GM23338 (cell line): ENCODE measurements around the gene RPS26. TPM values are rescaled to one million over a fixed set of nuclear protein-coding genes. Genes with fewer than 3 reads are reported as not detected.
A peak's percentile ranks its signal among the peaks of the same experiment; 100 is the strongest.

Experiments used
- ATAC-seq: fragments of 200-7000 bp; cut with Tn5 transposase; 3 replicates; pipeline ENCODE4 v1.9.1; 2020
- DNase-seq: peaks from one replicate; pipeline ENCODE4 v3.0.0-alpha.2; 2015; ENCODE audit warnings: low spot score
- H2AFZ ChIP-seq: fragments of 200-600 bp; sonication (generic); 2 replicates; pipeline ENCODE4 v1.8.0; 2016; ENCODE audit warnings: antibody characterized with exemption, mild to moderate bottlenecking, moderate library complexity
- H3F3A ChIP-seq: fragments of 200-600 bp; sonication (generic); replicated peaks from 2 replicates; pipeline ENCODE4 v1.8.0; 2017; ENCODE audit warnings: antibody characterized with exemption, mixed run types, low read depth
- H3K27ac ChIP-seq: fragments of 200-600 bp; sonication (generic); 2 replicates; pipeline ENCODE4 v1.6.1; 2016; ENCODE audit warnings: low read depth
- H3K27me3 ChIP-seq: fragments of 200-600 bp; sonication (generic); 2 replicates; pipeline ENCODE4 v1.8.0; 2016; ENCODE audit warnings: mild to moderate bottlenecking, mixed run types, moderate library complexity; ENCODE audit not compliant: insufficient read depth
- H3K36me3 ChIP-seq: fragments of 200-600 bp; sonication (generic); 2 replicates; pipeline ENCODE4 v1.8.0; 2016; ENCODE audit warnings: mild to moderate bottlenecking; ENCODE audit not compliant: insufficient read depth
- H3K4me1 ChIP-seq: fragments of 200-600 bp; sonication (generic); 2 replicates; pipeline ENCODE4 v1.8.0; 2016; ENCODE audit warnings: mild to moderate bottlenecking, moderate library complexity; ENCODE audit not compliant: insufficient read depth
- H3K4me2 ChIP-seq: fragments of 200-600 bp; sonication (generic); 2 replicates; pipeline ENCODE4 v1.7.1; 2017; ENCODE audit warnings: mixed run types
- H3K4me3 ChIP-seq: fragments of 200-600 bp; sonication (generic); 2 replicates; pipeline ENCODE4 v1.6.1; 2016; ENCODE audit warnings: mixed run types
- H3K79me2 ChIP-seq: fragments of 200-600 bp; sonication (generic); replicated peaks from 2 replicates; pipeline ENCODE4 v1.8.0; 2017; ENCODE audit warnings: mild to moderate bottlenecking; ENCODE audit not compliant: insufficient read depth
- H3K9me2 ChIP-seq: fragments of 200-600 bp; sonication (generic); 2 replicates; pipeline ENCODE4 v1.8.0; 2017; ENCODE audit not compliant: insufficient read depth
- H4K20me1 ChIP-seq: fragments of 200-600 bp; sonication (generic); replicated peaks from 2 replicates; pipeline ENCODE4 v1.8.0; 2017; ENCODE audit warnings: mild to moderate bottlenecking; ENCODE audit not compliant: insufficient read depth
- H3K27ac Mint-ChIP-seq: 2 replicates; pipeline ENCODE4 v1.8.0; 2020; ENCODE audit warnings: inconsistent platforms, mild to moderate bottlenecking, moderate library complexity, mixed read lengths
- H3K27me3 Mint-ChIP-seq: 3 replicates; pipeline ENCODE4 v1.8.0; 2022; ENCODE audit warnings: low read depth, mild to moderate bottlenecking, moderate library complexity, mixed read lengths, inconsistent platforms; ENCODE audit not compliant: insufficient read depth, poor library complexity
- H3K36me3 Mint-ChIP-seq: 3 replicates; pipeline ENCODE4 v1.8.0; 2021; ENCODE audit warnings: low read depth, mild to moderate bottlenecking, inconsistent platforms, moderate library complexity, mixed read lengths
- H3K4me1 Mint-ChIP-seq: 3 replicates; pipeline ENCODE4 v1.8.0; 2020; ENCODE audit warnings: mild to moderate bottlenecking, inconsistent platforms, mixed read lengths
- H3K4me3 Mint-ChIP-seq: 3 replicates; pipeline ENCODE4 v1.8.0; 2021; ENCODE audit warnings: moderate library complexity, mild to moderate bottlenecking, inconsistent platforms, mixed read lengths
- H3K9me3 Mint-ChIP-seq: 3 replicates; pipeline ENCODE4 v1.8.0; 2020; ENCODE audit warnings: moderate library complexity, mild to moderate bottlenecking, inconsistent platforms, mixed read lengths
- CREB1 ChIP-seq: fragments of 250-450 bp; sonication (Bioruptor Pico); IDR thresholded peaks from 2 replicates; pipeline ENCODE4 v1.5.0; 2020; ENCODE audit warnings: low read depth, mild to moderate bottlenecking, moderate library complexity
- EZH2 ChIP-seq: fragments of 200-600 bp; sonication (generic); IDR thresholded peaks from one replicate; pipeline ENCODE4 v1.8.0; 2017; ENCODE audit warnings: antibody characterized with exemption, mild to moderate bottlenecking, low read depth; ENCODE audit not compliant: unreplicated experiment
- EZH2phosphoT487 ChIP-seq: fragments of 200-600 bp; sonication (generic); IDR thresholded peaks from one replicate; pipeline ENCODE4 v1.8.1; 2018; ENCODE audit warnings: antibody characterized with exemption; ENCODE audit not compliant: unreplicated experiment
- JUNB ChIP-seq: IDR thresholded peaks from one replicate; pipeline ENCODE4 v1.6.1; 2016; ENCODE audit warnings: antibody characterized with exemption; ENCODE audit not compliant: unreplicated experiment
- NANOG ChIP-seq: IDR thresholded peaks from 2 replicates; pipeline ENCODE4 v1.6.1; 2016; ENCODE audit warnings: antibody characterized with exemption, borderline replicate concordance
- POLR2AphosphoS5 ChIP-seq: IDR thresholded peaks from 2 replicates; pipeline ENCODE4 v1.6.1; 2016; ENCODE audit warnings: antibody characterized with exemption, low read depth
- REST ChIP-seq: IDR thresholded peaks from one replicate; pipeline ENCODE4 v1.6.1; 2018; ENCODE audit warnings: antibody characterized with exemption; ENCODE audit not compliant: unreplicated experiment
- STAT1 ChIP-seq: IDR thresholded peaks from one replicate; pipeline ENCODE4 v1.6.1; 2016; ENCODE audit warnings: antibody characterized with exemption; ENCODE audit not compliant: unreplicated experiment
- ZNF114 ChIP-seq: fragments of 250-450 bp; sonication (Bioruptor Pico); IDR thresholded peaks from 2 replicates; pipeline ENCODE4 v1.5.0; 2020; ENCODE audit warnings: mild to moderate bottlenecking, moderate library complexity
- ZNF331 ChIP-seq: fragments of 250-450 bp; sonication (Bioruptor Pico); IDR thresholded peaks from 2 replicates; pipeline ENCODE4 v1.5.0; 2020; ENCODE audit warnings: low read depth, mild to moderate bottlenecking, moderate library complexity
- polyA plus RNA-seq: library from polyadenylated mRNA; unstranded; fragments of >200 nt; fragmentation: Nextera tagmentation; extraction: Ambion mirVana; gene quantifications from 2 replicates; pipeline ENCODE4 v1.2.1, GENCODE V29; 2016
- total RNA-seq: library from RNA; depleted of rRNA; stranded (reverse); fragments of >200 nt; shearing (Covaris generic); gene quantifications from 2 replicates; pipeline ENCODE4 v1.2.3, GENCODE V29; 2014
- TF ChIP-seq, protein P1 (sequence below): IDR thresholded peaks from 2 replicates; pipeline ENCODE4 v1.6.1; 2016; ENCODE audit warnings: antibody characterized with exemption
- TF ChIP-seq, protein P2 (sequence below), 2 experiments: fragments of 200-600 bp in 1 of 2; sonication (generic) in 1 of 2; conservative IDR thresholded peaks; 2 replicates each; pipeline versions ENCODE4 v1.5.1 to v1.6.1; 2016 to 2017; ENCODE audit warnings: antibody characterized with exemption in 2 of 2, low read depth in 2 of 2, mild to moderate bottlenecking in 2 of 2, moderate library complexity in 1 of 2

Gene RPS26
- total and polyA plus RNA-seq, 2 experiments from 2014 or later = 655 to 772 TPM

GRCh38 chr12:56010111-56010570 is 31.6 kb upstream of the RPS26 start:
- Mint-ChIP-seq H3K36me3 (peaks cover 5% of the 10 kb centered on the region; the same call in 2 of the 3 replicates), H3K9me3 (no peaks in the 10 kb centered on the region), H3K27ac (0 out of 2 replicates have a peak overlapping the region, but pooled peaks have one; percentile 7), H3K27me3 (peaks cover 17% of the 10 kb centered on the region), H3K4me1 (peaks cover 9% of the 10 kb centered on the region), H3K4me3 (no peak overlapping the region)
- Histone ChIP-seq H3K27me3 (no peaks in the 10 kb centered on the region), H2AFZ (no peak overlapping the region), H3K4me1 (peaks cover 5% of the 10 kb centered on the region), H4K20me1 (no peaks in the 10 kb centered on the region), H3K36me3 (no peaks in the 10 kb centered on the region), H3K9me2 (no peaks in the 10 kb centered on the region), H3F3A (0 out of 2 replicates have a peak, but pooled peaks cover 12% of the 10 kb centered on the region), H3K4me3 (no peak overlapping the region), H3K79me2 (no peaks in the 10 kb centered on the region), H3K4me2 (no peak overlapping the region), H3K27ac (no peak overlapping the region)
- DNase-seq (no peak), ATAC-seq (no peak)
- TF ChIP-seq, protein P1, sequence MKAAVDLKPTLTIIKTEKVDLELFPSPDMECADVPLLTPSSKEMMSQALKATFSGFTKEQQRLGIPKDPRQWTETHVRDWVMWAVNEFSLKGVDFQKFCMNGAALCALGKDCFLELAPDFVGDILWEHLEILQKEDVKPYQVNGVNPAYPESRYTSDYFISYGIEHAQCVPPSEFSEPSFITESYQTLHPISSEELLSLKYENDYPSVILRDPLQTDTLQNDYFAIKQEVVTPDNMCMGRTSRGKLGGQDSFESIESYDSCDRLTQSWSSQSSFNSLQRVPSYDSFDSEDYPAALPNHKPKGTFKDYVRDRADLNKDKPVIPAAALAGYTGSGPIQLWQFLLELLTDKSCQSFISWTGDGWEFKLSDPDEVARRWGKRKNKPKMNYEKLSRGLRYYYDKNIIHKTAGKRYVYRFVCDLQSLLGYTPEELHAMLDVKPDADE = no peak

DNA sequence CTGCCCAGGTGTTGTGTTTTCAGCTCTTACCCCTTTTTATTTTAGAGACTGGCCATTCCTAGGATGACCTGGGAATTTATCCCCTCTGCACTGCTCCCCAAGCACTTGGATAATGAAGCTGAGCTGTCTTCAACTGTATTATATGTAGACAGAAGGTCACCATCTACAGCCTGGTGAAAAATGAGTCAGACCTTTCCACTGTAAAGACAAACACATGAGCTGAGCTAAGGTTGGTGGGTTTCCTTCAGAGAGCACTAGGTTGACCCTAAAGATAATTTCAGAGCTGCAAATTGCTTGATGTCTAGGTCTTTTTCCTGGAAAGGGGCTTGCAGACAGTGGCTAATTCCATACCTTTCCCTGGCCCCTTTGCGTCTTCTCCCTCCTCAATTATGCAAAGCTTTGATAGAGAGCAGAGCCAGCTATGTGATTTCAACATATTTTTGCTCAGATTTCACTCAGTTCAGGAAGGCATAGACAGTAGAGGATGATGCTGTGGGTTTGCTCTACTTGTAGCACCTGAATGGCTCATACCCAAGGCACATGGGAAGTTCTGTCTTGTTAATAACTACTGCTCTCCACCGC is 30.1 kb upstream of the RPS26 start:
- DNase-seq = no peak
- TF ChIP-seq ZNF114 (CRISPR knock-in tag) (no peak), EZH2 (no peak), JUNB (no peak), ZNF331 (no peak), STAT1 (no peak), POLR2AphosphoS5 (no peak), EZH2phosphoT487 (no peak), CREB1 (CRISPR knock-in tag) (no peak), NANOG (no peak), REST (no peak)
- TF ChIP-seq, protein P2, sequence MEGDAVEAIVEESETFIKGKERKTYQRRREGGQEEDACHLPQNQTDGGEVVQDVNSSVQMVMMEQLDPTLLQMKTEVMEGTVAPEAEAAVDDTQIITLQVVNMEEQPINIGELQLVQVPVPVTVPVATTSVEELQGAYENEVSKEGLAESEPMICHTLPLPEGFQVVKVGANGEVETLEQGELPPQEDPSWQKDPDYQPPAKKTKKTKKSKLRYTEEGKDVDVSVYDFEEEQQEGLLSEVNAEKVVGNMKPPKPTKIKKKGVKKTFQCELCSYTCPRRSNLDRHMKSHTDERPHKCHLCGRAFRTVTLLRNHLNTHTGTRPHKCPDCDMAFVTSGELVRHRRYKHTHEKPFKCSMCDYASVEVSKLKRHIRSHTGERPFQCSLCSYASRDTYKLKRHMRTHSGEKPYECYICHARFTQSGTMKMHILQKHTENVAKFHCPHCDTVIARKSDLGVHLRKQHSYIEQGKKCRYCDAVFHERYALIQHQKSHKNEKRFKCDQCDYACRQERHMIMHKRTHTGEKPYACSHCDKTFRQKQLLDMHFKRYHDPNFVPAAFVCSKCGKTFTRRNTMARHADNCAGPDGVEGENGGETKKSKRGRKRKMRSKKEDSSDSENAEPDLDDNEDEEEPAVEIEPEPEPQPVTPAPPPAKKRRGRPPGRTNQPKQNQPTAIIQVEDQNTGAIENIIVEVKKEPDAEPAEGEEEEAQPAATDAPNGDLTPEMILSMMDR (conservative IDR thresholded peaks at IDR 0.05; ENCODE audit: low read depth in 2 of 2) = no peak
- TF ChIP-seq, protein P1 = no peak

More for the DNA sequence above, 30.1 kb upstream of the RPS26 start:
- H3K27ac Mint-ChIP-seq = no peak overlapping the region
- Histone ChIP-seq H3K4me3 (no peak overlapping the region), H2AFZ (no peak overlapping the region), H3K4me1 (peaks cover 5% of the 10 kb centered on the region), H3K9me2 (no peaks in the 10 kb centered on the region), H3K36me3 (no peaks in the 10 kb centered on the region), H3K4me2 (no peak overlapping the region), H3K79me2 (no peaks in the 10 kb centered on the region), H3F3A (0 out of 2 replicates have a peak, but pooled peaks cover 7% of the 10 kb centered on the region), H3K27me3 (no peaks in the 10 kb centered on the region), H3K27ac (no peak overlapping the region), H4K20me1 (no peaks in the 10 kb centered on the region)
- no peak for ATAC-seq
- H3K4me3 Mint-ChIP-seq = no peak overlapping the region
- no peaks in the 10 kb centered on the region for H3K9me3 Mint-ChIP-seq
- peaks cover 9% of the 10 kb centered on the region for H3K4me1 Mint-ChIP-seq
- H3K27me3 Mint-ChIP-seq = peaks cover 14% of the 10 kb centered on the region
- peaks cover 5% of the 10 kb centered on the region; the same call in 1 of the 3 replicates for H3K36me3 Mint-ChIP-seq
